Neural cell (in vitro differentiated cells): ENCODE measurements around the gene SCN1A.

ENCODE experiments used
- CTCF ChIP-seq: fragments of 450-650 bp; IDR thresholded peaks from 2 replicates; pipeline ENCODE4 v1.5.1; 2014; ENCODE audit warnings: antibody characterized with exemption, mild to moderate bottlenecking, moderate library complexity; ENCODE audit not compliant: poor library complexity, severe bottlenecking
- EZH2 ChIP-seq: fragments of 200-600, 300-800 bp; shearing (Covaris generic), sonication (generic); IDR thresholded peaks from 2 replicates; pipeline ENCODE4 v1.6.1; 2014; ENCODE audit warnings: antibody characterized with exemption, low read length, borderline replicate concordance, mild to moderate bottlenecking; ENCODE audit not compliant: insufficient read depth, poor library complexity, severe bottlenecking
- POLR2AphosphoS5 ChIP-seq: IDR thresholded peaks from 2 replicates; pipeline ENCODE4 v1.6.1; 2012
- RAD21 ChIP-seq: fragments of 450-650 bp; conservative IDR thresholded peaks from 2 replicates; pipeline ENCODE4 v1.6.1; 2014; ENCODE audit warnings: antibody characterized with exemption, mild to moderate bottlenecking, moderate library complexity
- SMC3 ChIP-seq: fragments of 450-650 bp; conservative IDR thresholded peaks from 2 replicates; pipeline ENCODE4 v1.6.1; 2014; ENCODE audit warnings: antibody characterized with exemption, mild to moderate bottlenecking, moderate library complexity; ENCODE audit not compliant: poor library complexity
- TAF1 ChIP-seq: IDR thresholded peaks from 2 replicates; pipeline ENCODE4 v1.6.1; 2012; ENCODE audit warnings: low read depth

GRCh38 chr2:166060191-166060590, 67.6 kb downstream of the SCN1A start:
- TF ChIP-seq EZH2 (no peak), CTCF (no peak), SMC3 (no peak), POLR2AphosphoS5 (no peak), TAF1 (no peak), RAD21 (no peak)
